H1 (cell line): Measurements from ENCODE around the gene OR8A1. TPM values are rescaled to one million over a fixed set of nuclear protein-coding genes. Genes with fewer than 3 reads are reported as not detected.
A peak's percentile ranks its signal among the peaks of the same experiment; 100 is the strongest.

ENCODE experiments used
- CTCF ChIA-PET: fragments of 300-600 bp; sonication (Branson Sonifier 250); formaldehyde crosslinking; loops from one replicate; lab custom pipeline; 2021; ENCODE audit not compliant: partially characterized antibody; lab: Charles Lee
- POLR2A ChIA-PET: fragments of 300-600 bp; sonication (Branson Sonifier 250); formaldehyde crosslinking; loops from one replicate; lab custom pipeline; 2021; ENCODE audit warnings: inconsistent platforms; ENCODE audit not compliant: partially characterized antibody; lab: Charles Lee
- DNase-seq, 2 experiments: peaks; one replicate each; pipeline versions ENCODE4 v3.0.0 to v3.0.0-alpha.2; 2010 to 2022; ENCODE audit warnings: low spot score in 2 of 2, low read depth in 1 of 2, mixed read lengths in 1 of 2
- FAIRE-seq: peaks from 2 replicates; lab custom pipeline; 2011; peaks lifted over from hg19 to GRCh38; lab: Jason Lieb, UNC
- H2AFZ ChIP-seq: 2 replicates; pipeline ENCODE4 v1.8.1; 2012; ENCODE audit warnings: low read length, inconsistent platforms
- H2AK5ac ChIP-seq: 2 replicates; pipeline ENCODE4 v1.6.1; 2013; ENCODE audit warnings: low read depth, low read length
- H2BK120ac ChIP-seq: replicated peaks from 2 replicates; pipeline ENCODE3; 2013; ENCODE audit warnings: low read depth, low read length, inconsistent platforms
- H2BK12ac ChIP-seq: 2 replicates; pipeline ENCODE4 v1.6.1; 2013; ENCODE audit warnings: low read depth, low read length
- H2BK15ac ChIP-seq: 2 replicates; pipeline ENCODE4 v1.6.1; 2013; ENCODE audit warnings: low read length
- H2BK20ac ChIP-seq: 2 replicates; pipeline ENCODE4 v1.6.1; 2013; ENCODE audit warnings: low read length
- H2BK5ac ChIP-seq: 2 replicates; pipeline ENCODE4 v1.6.1; 2013; ENCODE audit warnings: low read depth, low read length
- H3K14ac ChIP-seq: 2 replicates; pipeline ENCODE4 v1.6.1; 2013; ENCODE audit warnings: inconsistent platforms; ENCODE audit not compliant: insufficient read length
- H3K18ac ChIP-seq: 2 replicates; pipeline ENCODE4 v1.6.1; 2013; ENCODE audit warnings: low read length; ENCODE audit errors: extremely low read depth
- H3K23ac ChIP-seq: 2 replicates; pipeline ENCODE4 v1.6.1; 2013; ENCODE audit warnings: inconsistent platforms; ENCODE audit not compliant: insufficient read length
- H3K23me2 ChIP-seq: 2 replicates; pipeline ENCODE4 v1.6.1; 2013; ENCODE audit warnings: low read depth, low read length
- H3K27ac ChIP-seq: 2 replicates; pipeline ENCODE4 v1.6.1; 2011; ENCODE audit warnings: low read depth, low read length, inconsistent platforms
- H3K27me3 ChIP-seq, 4 experiments: replicated peaks in 1 of 4; 1 replicate in 1 of 4; 2 replicates in 3 of 4; pipeline versions ENCODE4 v1.6.1 to v1.8.1; 2011 to 2013; ENCODE audit warnings: low read length in 3 of 4, mild to moderate bottlenecking in 3 of 4, inconsistent platforms in 2 of 4, mixed read lengths in 2 of 4, moderate library complexity in 1 of 4; ENCODE audit not compliant: control insufficient read depth in 3 of 4, insufficient read depth in 3 of 4; ENCODE audit errors: extremely low read depth in 1 of 4
- H3K36me3 ChIP-seq, 4 experiments: 2 replicates each; pipeline versions ENCODE4 v1.6.1 to v1.8.1; 2011 to 2013; ENCODE audit warnings: mild to moderate bottlenecking in 4 of 4, low read length in 3 of 4, moderate library complexity in 2 of 4, control low read depth in 1 of 4, inconsistent platforms in 1 of 4; ENCODE audit not compliant: insufficient read depth in 4 of 4, control insufficient read depth in 2 of 4
- H3K4ac ChIP-seq: replicated peaks from 2 replicates; pipeline ENCODE3; 2013; ENCODE audit warnings: low read length, low read depth, mixed read lengths, inconsistent platforms; ENCODE audit not compliant: insufficient read length
- H3K4me1 ChIP-seq, 4 experiments: replicated peaks in 1 of 4; 1 replicate in 1 of 4; 2 replicates in 3 of 4; pipeline versions ENCODE4 v1.6.1 to v1.8.1; 2011 to 2013; ENCODE audit warnings: low read length in 3 of 4, inconsistent platforms in 2 of 4, mixed read lengths in 1 of 4; ENCODE audit not compliant: insufficient read depth in 4 of 4, control insufficient read depth in 3 of 4
- H3K4me2 ChIP-seq, 2 experiments: 2 replicates each; pipeline versions ENCODE4 v1.6.1 to v1.8.1; 2011 to 2013; ENCODE audit warnings: low read depth in 2 of 2, low read length in 2 of 2, control low read depth in 1 of 2, inconsistent platforms in 1 of 2, mild to moderate bottlenecking in 1 of 2; ENCODE audit not compliant: insufficient read depth in 1 of 2
- H3K4me3 ChIP-seq, 4 experiments: fragments of 200-600, 300-600 bp in 1 of 4; sonication (generic), shearing (Covaris generic), sonication (Bioruptor Twin) in 1 of 4; 2 replicates each; pipeline versions ENCODE4 v1.5.1 to v1.8.1; 2011 to 2016; ENCODE audit warnings: low read length in 4 of 4, low read depth in 3 of 4, control low read depth in 2 of 4, inconsistent platforms in 2 of 4, mild to moderate bottlenecking in 2 of 4, mixed read lengths in 1 of 4, moderate library complexity in 1 of 4; ENCODE audit not compliant: insufficient read depth in 2 of 4; ENCODE audit errors: extremely low read depth in 1 of 4
- H3K56ac ChIP-seq: replicated peaks from 2 replicates; pipeline ENCODE3; 2013; ENCODE audit warnings: low read depth, mild to moderate bottlenecking, mixed read lengths, low read length, inconsistent platforms; ENCODE audit not compliant: insufficient read length
- H3K79me1 ChIP-seq: 2 replicates; pipeline ENCODE4 v1.6.1; 2013; ENCODE audit warnings: low read depth, low read length, control low read depth
- H3K79me2 ChIP-seq, 2 experiments: 2 replicates each; pipeline versions ENCODE4 v1.6.1 to v1.8.1; 2012 to 2013; ENCODE audit warnings: low read length in 2 of 2, mild to moderate bottlenecking in 2 of 2, inconsistent platforms in 1 of 2; ENCODE audit not compliant: insufficient read depth in 2 of 2, control insufficient read depth in 1 of 2
- H3K9ac ChIP-seq, 4 experiments: replicated peaks in 1 of 4; 1 replicate in 1 of 4; 2 replicates in 3 of 4; pipeline versions ENCODE4 v1.6.1 to v1.8.1; 2011 to 2013; ENCODE audit warnings: low read depth in 3 of 4, low read length in 3 of 4, control low read depth in 2 of 4, mild to moderate bottlenecking in 2 of 4, moderate library complexity in 2 of 4, inconsistent platforms in 1 of 4; ENCODE audit errors: extremely low read depth in 1 of 4
- H3K9me3 ChIP-seq, 2 experiments: 2 replicates each; pipeline versions ENCODE4 v1.6.1 to v1.8.1; 2012 to 2013; ENCODE audit warnings: mild to moderate bottlenecking in 2 of 2, moderate library complexity in 2 of 2, control low read depth in 1 of 2, inconsistent platforms in 1 of 2, low read depth in 1 of 2, low read length in 1 of 2, mixed read lengths in 1 of 2; ENCODE audit not compliant: insufficient read depth in 2 of 2
- H4K20me1 ChIP-seq, 2 experiments: replicated peaks in 1 of 2; 2 replicates each; pipeline versions ENCODE3 to v1.8.1; 2011 to 2013; ENCODE audit warnings: inconsistent platforms in 2 of 2, low read length in 2 of 2, mild to moderate bottlenecking in 1 of 2; ENCODE audit not compliant: insufficient read depth in 2 of 2, control insufficient read depth in 1 of 2
- H4K5ac ChIP-seq: 2 replicates; pipeline ENCODE4 v1.6.1; 2013; ENCODE audit warnings: low read length, low read depth, mixed read lengths, inconsistent platforms; ENCODE audit not compliant: insufficient read length
- H4K8ac ChIP-seq: 2 replicates; pipeline ENCODE4 v1.8.0; 2013; ENCODE audit warnings: mild to moderate bottlenecking, moderate library complexity, low read length, inconsistent platforms; ENCODE audit not compliant: insufficient read depth; ENCODE audit errors: extremely low read depth
- H4K91ac ChIP-seq: replicated peaks from 2 replicates; pipeline ENCODE3; 2013; ENCODE audit warnings: low read length, mixed read lengths, inconsistent platforms; ENCODE audit not compliant: insufficient read length
- JUND ChIP-seq: IDR thresholded peaks from 2 replicates; pipeline ENCODE4 v1.6.1; 2011; ENCODE audit warnings: mild to moderate bottlenecking, improper control_type of control experiment, low read length
- RAD21 ChIP-seq, 2 experiments: IDR thresholded peaks in 1 of 2; conservative IDR thresholded peaks in 1 of 2; 2 replicates each; pipeline ENCODE4 v1.6.1; 2011; ENCODE audit warnings: low read depth in 2 of 2, low read length in 2 of 2, improper control_type of control experiment in 1 of 2, inconsistent platforms in 1 of 2, mild to moderate bottlenecking in 1 of 2, moderate library complexity in 1 of 2
- TEAD4 ChIP-seq: IDR thresholded peaks from 2 replicates; pipeline ENCODE4 v1.6.1; 2012; ENCODE audit warnings: low read depth, low read length, inconsistent platforms, mixed read lengths
- ZNF274 ChIP-seq: IDR thresholded peaks from 2 replicates; pipeline ENCODE4 v1.7.0; 2012; ENCODE audit warnings: low read length, borderline replicate concordance; ENCODE audit errors: extremely low read depth
- WGBS, 2 experiments: shearing (Covaris generic) in 1 of 2; methylation state at CpG; one replicate each; pipeline versions ENCODE4 v1.1.6 to v1.1.7; 2013 to 2015; ENCODE audit warnings: low lambda C conversion rate in 2 of 2, mixed read lengths in 2 of 2, inconsistent platforms in 1 of 2, low coverage in 1 of 2, missing lambda C conversion rate in 1 of 2; ENCODE audit not compliant: insufficient replicate concordance in 2 of 2, insufficient coverage in 1 of 2, insufficient read length in 1 of 2; ENCODE audit errors: extremely low coverage in 1 of 2, missing lambda C conversion rate in 1 of 2; 5-methylcytosine and 5-hydroxymethylcytosine counted together
- polyA plus RNA-seq, 7 experiments: library from polyadenylated mRNA; depleted of rRNA in 3 of 7; stranded (reverse) in 5 of 7; unstranded in 2 of 7; fragments of >200 nt in 5 of 7; fragments of 200-250 nt in 2 of 7; gene quantifications; 1 replicate in 5 of 7; 2 replicates in 1 of 7; 4 replicates in 1 of 7; pipeline versions ENCODE4 v1.2.1 to v1.2.3, GENCODE V29; 2011 to 2013; ENCODE audit warnings: missing spikeins in 2 of 7, mixed read lengths in 2 of 7
- total RNA-seq: library from RNA; stranded (reverse); fragmentation: NEBNext Ultra II Directional; extraction: Animal tissue kit (Norgen Biotek cat#: 25700); gene quantifications from 2 replicates; pipeline ENCODE4 v1.2.1, GENCODE V29; 2021
- TF ChIP-seq, protein P1 (sequence below), 3 experiments: IDR thresholded peaks; 1 replicate in 2 of 3; 2 replicates in 1 of 3; pipeline versions ENCODE4 v1.5.1 to v1.6.1; 2011; ENCODE audit warnings: low read length in 3 of 3, mild to moderate bottlenecking in 3 of 3, inconsistent platforms in 2 of 3, low read depth in 1 of 3, moderate library complexity in 1 of 3; ENCODE audit not compliant: insufficient read depth in 1 of 3; ENCODE audit errors: control extremely low read depth in 1 of 3

The OR8A1 gene
- total and polyA plus RNA-seq, 2 of the 8 experiments (the other 6 are each of a cell fraction or from before 2014, with no cell fraction given): not detected

GRCh38 chr11:124586238-124586860 is 16.6 kb downstream of the OR8A1 start:
- no peak overlapping the region for H4K91ac ChIP-seq
- no peak overlapping the region for H2BK15ac ChIP-seq
- ChIA-PET POLR2A (no interaction called here), CTCF (interaction anchor here (0.6 to 5.3 kb wide), 22 partner anchors 9 to 940 kb away, joined by 3 to 59 read pairs (median 4); partner anchors contain the start of genes OR8A1 and OR8B12)
- H2BK120ac ChIP-seq: no peak overlapping the region
- no peak overlapping the region for H2BK12ac ChIP-seq
- no peak overlapping the region for H4K8ac ChIP-seq
- H3K4me1 ChIP-seq: peaks cover 0 to 3% (median 0%) of the 10 kb centered on the region in 4 experiments; a peak in 1 of 7 replicates
- no peaks in the 10 kb centered on the region for H3K36me3 ChIP-seq
- H2AFZ ChIP-seq: no peak overlapping the region
- FAIRE-seq (peak; percentile 82), DNase-seq (peak; percentile 39 to 66)
- no peak overlapping the region for H3K18ac ChIP-seq
- H2BK5ac ChIP-seq: no peak overlapping the region
- H3K56ac ChIP-seq: no peak overlapping the region
- no peak overlapping the region for H4K5ac ChIP-seq
- no peaks in the 10 kb centered on the region for H3K79me1 ChIP-seq
- no peaks in the 10 kb centered on the region for H3K23me2 ChIP-seq
- no peak overlapping the region for H3K27ac ChIP-seq
- 74% methylated on average over 3 of the region's 3 CpGs; no CpG with 5 or more reads in 1 of the 2 experiments for WGBS, 2 experiments
- H2AK5ac ChIP-seq: no peak overlapping the region
- H3K23ac ChIP-seq: no peak overlapping the region
- H3K4me2 ChIP-seq: no peak overlapping the region
- no peak overlapping the region for H3K14ac ChIP-seq
- H2BK20ac ChIP-seq: no peak overlapping the region
- no peaks in the 10 kb centered on the region for H3K27me3 ChIP-seq
- no peak overlapping the region for H3K9ac ChIP-seq
- TF ChIP-seq ZNF274 (no peak), JUND (no peak), TEAD4 (no peak), RAD21 (IDR thresholded peaks at IDR 0.05 in 1 of 2, conservative IDR thresholded peaks at IDR 0.05 in 1 of 2; ENCODE audit: low read depth in 2 of 2, low read length in 2 of 2) (peak; percentile 57 to 72)
- TF ChIP-seq, protein P1, sequence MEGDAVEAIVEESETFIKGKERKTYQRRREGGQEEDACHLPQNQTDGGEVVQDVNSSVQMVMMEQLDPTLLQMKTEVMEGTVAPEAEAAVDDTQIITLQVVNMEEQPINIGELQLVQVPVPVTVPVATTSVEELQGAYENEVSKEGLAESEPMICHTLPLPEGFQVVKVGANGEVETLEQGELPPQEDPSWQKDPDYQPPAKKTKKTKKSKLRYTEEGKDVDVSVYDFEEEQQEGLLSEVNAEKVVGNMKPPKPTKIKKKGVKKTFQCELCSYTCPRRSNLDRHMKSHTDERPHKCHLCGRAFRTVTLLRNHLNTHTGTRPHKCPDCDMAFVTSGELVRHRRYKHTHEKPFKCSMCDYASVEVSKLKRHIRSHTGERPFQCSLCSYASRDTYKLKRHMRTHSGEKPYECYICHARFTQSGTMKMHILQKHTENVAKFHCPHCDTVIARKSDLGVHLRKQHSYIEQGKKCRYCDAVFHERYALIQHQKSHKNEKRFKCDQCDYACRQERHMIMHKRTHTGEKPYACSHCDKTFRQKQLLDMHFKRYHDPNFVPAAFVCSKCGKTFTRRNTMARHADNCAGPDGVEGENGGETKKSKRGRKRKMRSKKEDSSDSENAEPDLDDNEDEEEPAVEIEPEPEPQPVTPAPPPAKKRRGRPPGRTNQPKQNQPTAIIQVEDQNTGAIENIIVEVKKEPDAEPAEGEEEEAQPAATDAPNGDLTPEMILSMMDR (IDR thresholded peaks at IDR 0.05; ENCODE audit: control extremely low read depth in 1 of 3, insufficient read depth in 1 of 3, low read depth in 1 of 3, low read length in 3 of 3): peak; percentile 19 to 69 (median 66)
- H3K9me3 ChIP-seq: no peaks in the 10 kb centered on the region
- H3K4me3 ChIP-seq: no peak overlapping the region
- H3K79me2 ChIP-seq: no peaks in the 10 kb centered on the region
- H3K4ac ChIP-seq: no peak overlapping the region
- no peaks in the 10 kb centered on the region for H4K20me1 ChIP-seq
